H9 (cell line): Measurements from ENCODE around the gene BRI3BP. TPM values are rescaled to one million over a fixed set of nuclear protein-coding genes. Genes with fewer than 3 reads are reported as not detected.

Experiments
- DNase-seq: peaks from one replicate; pipeline ENCODE4 v3.0.0-alpha.2; 2017
- H2AFZ ChIP-seq: one replicate; pipeline ENCODE4 v1.6.1; 2013; ENCODE audit warnings: mild to moderate bottlenecking, low read length, control low read depth, moderate library complexity
- H2AK5ac ChIP-seq: 2 replicates; pipeline ENCODE4 v1.6.1; 2013; ENCODE audit warnings: low read length, control low read depth, mixed read lengths; ENCODE audit not compliant: insufficient read length
- H2BK120ac ChIP-seq: one replicate; pipeline ENCODE4 v1.6.1; 2013; ENCODE audit warnings: low read depth, mild to moderate bottlenecking, low read length, control low read depth, inconsistent platforms; ENCODE audit not compliant: poor library complexity, severe bottlenecking
- H2BK12ac ChIP-seq: 2 replicates; pipeline ENCODE4 v1.6.1; 2013; ENCODE audit warnings: low read length, control low read depth, mixed read lengths, low read depth; ENCODE audit not compliant: insufficient read length
- H2BK15ac ChIP-seq: 2 replicates; pipeline ENCODE4 v1.6.1; 2013; ENCODE audit warnings: low read depth, low read length, control low read depth
- H2BK20ac ChIP-seq: one replicate; pipeline ENCODE4 v1.6.1; 2013; ENCODE audit warnings: low read depth, mild to moderate bottlenecking, low read length, control low read depth, inconsistent platforms; ENCODE audit not compliant: poor library complexity, severe bottlenecking
- H2BK5ac ChIP-seq: 2 replicates; pipeline ENCODE4 v1.6.1; 2013; ENCODE audit warnings: low read length, control low read depth, mixed read lengths; ENCODE audit not compliant: insufficient read length
- H3K14ac ChIP-seq: 2 replicates; pipeline ENCODE4 v1.6.1; 2013; ENCODE audit warnings: low read length, control low read depth; ENCODE audit not compliant: insufficient read depth
- H3K18ac ChIP-seq: 2 replicates; pipeline ENCODE4 v1.6.1; 2013; ENCODE audit warnings: low read depth, mild to moderate bottlenecking, mixed read lengths, low read length, control low read depth; ENCODE audit not compliant: insufficient read length
- H3K23ac ChIP-seq: 2 replicates; pipeline ENCODE4 v1.6.1; 2013; ENCODE audit warnings: low read length, control low read depth, mixed read lengths, low read depth; ENCODE audit not compliant: insufficient read length
- H3K23me2 ChIP-seq: 2 replicates; pipeline ENCODE4 v1.6.1; 2013; ENCODE audit warnings: low read depth, mild to moderate bottlenecking, mixed read lengths, low read length, control low read depth; ENCODE audit not compliant: insufficient read length, poor library complexity, severe bottlenecking
- H3K27ac ChIP-seq: 2 replicates; pipeline ENCODE4 v1.5.1; 2013; ENCODE audit warnings: low read length, control low read depth, mixed read lengths, low read depth; ENCODE audit not compliant: insufficient read length
- H3K27me3 ChIP-seq: 2 replicates; pipeline ENCODE4 v1.6.1; 2013; ENCODE audit warnings: low read length, control low read depth, inconsistent platforms; ENCODE audit not compliant: insufficient read depth
- H3K4ac ChIP-seq: 2 replicates; pipeline ENCODE4 v1.6.1; 2013; ENCODE audit warnings: low read depth, mild to moderate bottlenecking, control low read depth, inconsistent platforms, low read length, moderate library complexity
- H3K4me1 ChIP-seq: 2 replicates; pipeline ENCODE4 v1.6.1; 2013; ENCODE audit warnings: low read length, control low read depth, inconsistent platforms; ENCODE audit not compliant: insufficient read depth
- H3K4me2 ChIP-seq: 2 replicates; pipeline ENCODE4 v1.6.1; 2013; ENCODE audit warnings: low read length, control low read depth, mixed read lengths; ENCODE audit not compliant: insufficient read length, insufficient read depth
- H3K56ac ChIP-seq: 2 replicates; pipeline ENCODE4 v1.6.1; 2013; ENCODE audit warnings: low read depth, mild to moderate bottlenecking, mixed read lengths, low read length, control low read depth; ENCODE audit not compliant: insufficient read length
- H3K79me1 ChIP-seq: 2 replicates; pipeline ENCODE4 v1.6.1; 2013; ENCODE audit warnings: low read depth, mild to moderate bottlenecking, moderate library complexity, low read length, control low read depth, inconsistent platforms; ENCODE audit not compliant: insufficient read depth, poor library complexity, severe bottlenecking
- H3K79me2 ChIP-seq: 2 replicates; pipeline ENCODE4 v1.6.1; 2013; ENCODE audit warnings: low read length, control low read depth, inconsistent platforms; ENCODE audit not compliant: insufficient read depth
- H3K9ac ChIP-seq: 2 replicates; pipeline ENCODE4 v1.6.1; 2013; ENCODE audit warnings: low read length, control low read depth, mixed read lengths; ENCODE audit not compliant: insufficient read length; ENCODE audit errors: extremely low read depth
- H3K9me3 ChIP-seq: one replicate; pipeline ENCODE4 v1.6.1; 2013; ENCODE audit warnings: low read depth, low read length, inconsistent platforms; ENCODE audit not compliant: control insufficient read depth
- H3T11ph ChIP-seq: one replicate; pipeline ENCODE4 v1.6.1; 2013; ENCODE audit warnings: mild to moderate bottlenecking, low read length, control low read depth, inconsistent platforms
- H4K20me1 ChIP-seq: one replicate; pipeline ENCODE4 v1.6.1; 2013; ENCODE audit not compliant: control insufficient read depth, insufficient read length, insufficient read depth
- H4K5ac ChIP-seq: 2 replicates; pipeline ENCODE4 v1.6.1; 2013; ENCODE audit warnings: low read depth, mild to moderate bottlenecking, mixed read lengths, low read length, control low read depth; ENCODE audit not compliant: insufficient read length
- H4K8ac ChIP-seq: replicated peaks from 2 replicates; pipeline ENCODE4 v1.6.1; 2013; ENCODE audit warnings: low read length, control low read depth, mixed read lengths, low read depth; ENCODE audit not compliant: insufficient read length
- H4K91ac ChIP-seq: 2 replicates; pipeline ENCODE4 v1.6.1; 2013; ENCODE audit warnings: low read depth, mild to moderate bottlenecking, moderate library complexity, mixed read lengths, low read length, control low read depth; ENCODE audit not compliant: insufficient read length
- H3K27ac Mint-ChIP-seq, 3 experiments: 2 replicates in 2 of 3; 3 replicates in 1 of 3; pipeline ENCODE4 v1.8.0; 2020 to 2021; ENCODE audit warnings: mixed read lengths in 3 of 3, mild to moderate bottlenecking in 1 of 3, moderate library complexity in 1 of 3
- H3K27me3 Mint-ChIP-seq: 2 replicates; pipeline ENCODE4 v1.8.0; 2021; ENCODE audit warnings: low read depth, mild to moderate bottlenecking, moderate library complexity, mixed read lengths
- H3K36me3 Mint-ChIP-seq, 3 experiments: 2 replicates in 2 of 3; 3 replicates in 1 of 3; pipeline ENCODE4 v1.8.0; 2020 to 2021; ENCODE audit warnings: low read depth in 3 of 3, mixed read lengths in 3 of 3; ENCODE audit not compliant: insufficient read depth in 1 of 3
- H3K4me1 Mint-ChIP-seq, 2 experiments: 2 replicates each; pipeline ENCODE4 v1.8.0; 2020; ENCODE audit warnings: mixed read lengths in 2 of 2
- H3K4me3 Mint-ChIP-seq, 2 experiments: 2 replicates in 1 of 2; 3 replicates in 1 of 2; pipeline ENCODE4 v1.8.0; 2020 to 2021; ENCODE audit warnings: mild to moderate bottlenecking in 2 of 2, mixed read lengths in 2 of 2, moderate library complexity in 1 of 2
- H3K9me3 Mint-ChIP-seq, 2 experiments: 2 replicates in 1 of 2; 3 replicates in 1 of 2; pipeline ENCODE4 v1.8.0; 2020; ENCODE audit warnings: mild to moderate bottlenecking in 2 of 2, mixed read lengths in 2 of 2, moderate library complexity in 1 of 2
- CTCF ChIP-seq: fragments of 200-600 bp; sonication (generic); conservative IDR thresholded peaks from 3 replicates; pipeline ENCODE4 v1.8.0; 2021; ENCODE audit warnings: antibody characterized with exemption, mild to moderate bottlenecking
- WGBS: extraction: QIAGEN DNeasy Blood & Tissue Kit; methylation state at CpG from one replicate; pipeline ENCODE4 v1.1.7; 2013; ENCODE audit warnings: missing lambda C conversion rate, low lambda C conversion rate, mixed read lengths; ENCODE audit not compliant: insufficient read length; ENCODE audit errors: extremely low coverage; 5-methylcytosine and 5-hydroxymethylcytosine counted together
- total RNA-seq: library from RNA; stranded (reverse); gene quantifications from 2 replicates; pipeline ENCODE4 v1.2.1, GENCODE V29; 2021

The BRI3BP gene
- total RNA-seq, 1 experiment from 2014 or later, result 10.5 TPM

GRCh38 chr12:125013816-125014442 lies 20.5 kb downstream of the BRI3BP start:
- no peak overlapping the region for H4K5ac ChIP-seq
- H3K9me3 ChIP-seq, result no peaks in the 10 kb centered on the region
- no peaks in the 10 kb centered on the region for H4K20me1 ChIP-seq
- Mint-ChIP-seq H3K27ac (peak overlapping the region in 1 of 3 experiments; percentile 57; a peak in 2 of 7 replicates), H3K9me3 (no peaks in the 10 kb centered on the region), H3K4me3 (no peak overlapping the region), H3K27me3 (no peaks in the 10 kb centered on the region), H3K36me3 (peaks cover 24 to 44% (median 31%) of the 10 kb centered on the region in 3 experiments; a peak in 6 of 7 replicates), H3K4me1 (no peaks in the 10 kb centered on the region)
- no peak overlapping the region for H2AK5ac ChIP-seq
- no peak overlapping the region for H3K18ac ChIP-seq
- no peak overlapping the region for H3K27ac ChIP-seq
- no peak overlapping the region for H3K9ac ChIP-seq
- no peak overlapping the region for H3K4ac ChIP-seq
- peaks cover 2% of the 10 kb centered on the region; the same call in 1 of the 2 replicates for H3K79me2 ChIP-seq
- H2BK120ac ChIP-seq, result no peak overlapping the region
- no peak overlapping the region for H2BK15ac ChIP-seq
- H3K23me2 ChIP-seq, result no peaks in the 10 kb centered on the region
- no peaks in the 10 kb centered on the region for H3K27me3 ChIP-seq
- H2BK12ac ChIP-seq, result no peak overlapping the region
- H2AFZ ChIP-seq, result no peak overlapping the region
- no peak overlapping the region for H4K8ac ChIP-seq
- H4K91ac ChIP-seq, result no peak overlapping the region
- DNase-seq, result no peak
- H3K4me2 ChIP-seq, result no peak overlapping the region
- H3T11ph ChIP-seq, result no peak overlapping the region
- H2BK20ac ChIP-seq, result no peak overlapping the region
- no peak for TF ChIP-seq CTCF
- H3K56ac ChIP-seq, result no peak overlapping the region
- H3K14ac ChIP-seq, result no peak overlapping the region
- H3K23ac ChIP-seq, result no peak overlapping the region
- no CpG with 5 or more reads among the region's 14 CpGs for WGBS
- H2BK5ac ChIP-seq, result no peak overlapping the region
- no peaks in the 10 kb centered on the region for H3K79me1 ChIP-seq
- no peaks in the 10 kb centered on the region for H3K4me1 ChIP-seq
